OCI-LY3 (cell line): ENCODE results near the gene SLC23A1.
"Not testable (repeated sequence)": the region's sequence is repeated elsewhere in the genome, so short reads cannot be mapped to it uniquely, and the experiment has no call there.

Experiments used
- H2AFZ ChIP-seq: fragments of 200-600, 300-600 bp; shearing (Covaris generic); 2 replicates; pipeline ENCODE4 v1.6.0; 2014; ENCODE audit warnings: antibody characterized with exemption, low read depth, low read length
- H3K27ac ChIP-seq: fragments of 200-600, 300-600 bp; sonication (generic); 2 replicates; pipeline ENCODE4 v1.5.1; 2014; ENCODE audit warnings: mild to moderate bottlenecking, low read length, moderate library complexity, mixed read lengths
- H3K27me3 ChIP-seq: fragments of 200-600, 300-600 bp; sonication (generic); 2 replicates; pipeline ENCODE4 v1.6.1; 2014; ENCODE audit warnings: low read depth, low read length, mixed read lengths
- H3K36me3 ChIP-seq: fragments of 200-600, 300-600 bp; sonication (generic); replicated peaks from 2 replicates; pipeline ENCODE3; 2014; ENCODE audit warnings: low read depth, low read length, mixed read lengths
- H3K4me1 ChIP-seq: fragments of 300-600, 200-600 bp; sonication (generic); 2 replicates; pipeline ENCODE4 v1.6.1; 2014; ENCODE audit warnings: low read length, mixed read lengths
- H3K4me2 ChIP-seq: fragments of 200-600, 300-600 bp; sonication (generic); 2 replicates; pipeline ENCODE4 v1.6.1; 2014; ENCODE audit warnings: low read length, mixed read lengths
- H3K4me3 ChIP-seq: fragments of 300-600, 200-600 bp; sonication (generic); 2 replicates; pipeline ENCODE4 v1.5.1; 2014; ENCODE audit warnings: antibody characterized with exemption, mild to moderate bottlenecking, low read length, moderate library complexity
- H3K79me2 ChIP-seq: fragments of 300-600, 200-600 bp; shearing (Covaris generic); 2 replicates; pipeline ENCODE4 v1.6.1; 2014; ENCODE audit warnings: mild to moderate bottlenecking, low read length, mixed read lengths
- H3K9ac ChIP-seq: fragments of 300-600, 200-600 bp; shearing (Covaris generic); 2 replicates; pipeline ENCODE4 v1.6.0; 2014; ENCODE audit warnings: mild to moderate bottlenecking, low read length, moderate library complexity
- H3K9me3 ChIP-seq: fragments of 200-600, 300-600 bp; shearing (Covaris generic); 2 replicates; pipeline ENCODE4 v1.6.1; 2014; ENCODE audit warnings: low read length, mixed read lengths; ENCODE audit not compliant: insufficient read depth
- H4K20me1 ChIP-seq: fragments of 200-600, 300-600 bp; sonication (generic); 2 replicates; pipeline ENCODE4 v1.6.1; 2016; ENCODE audit warnings: low read length, mixed read lengths; ENCODE audit not compliant: insufficient read depth
- CTCF ChIP-seq: fragments of 200-600, 300-600 bp; sonication (generic); IDR thresholded peaks from 2 replicates; pipeline ENCODE4 v1.5.1; 2014; ENCODE audit warnings: antibody characterized with exemption, low read length, low read depth
- EZH2phosphoT487 ChIP-seq: fragments of 200-600 bp; shearing (Covaris generic); IDR thresholded peaks from 2 replicates; pipeline ENCODE4 v1.6.1; 2018; ENCODE audit warnings: antibody characterized with exemption, mixed run types, low read depth

The SLC23A1 gene

GRCh38 chr5:139363937-139364336 lies 19.2 kb downstream of the SLC23A1 start:
- H3K79me2 ChIP-seq = peaks cover 16% of the 10 kb centered on the region
- H2AFZ ChIP-seq = no peak overlapping the region
- no peak overlapping the region for H3K9ac ChIP-seq
- H3K4me3 ChIP-seq = no peak overlapping the region
- no peaks in the 10 kb centered on the region for H3K4me1 ChIP-seq
- H3K27ac ChIP-seq = no peak overlapping the region
- no peaks in the 10 kb centered on the region for H3K27me3 ChIP-seq
- peaks cover 13% of the 10 kb centered on the region for H3K36me3 ChIP-seq
- H3K9me3 ChIP-seq = no peaks in the 10 kb centered on the region
- peaks cover under 1% of the 10 kb centered on the region; the same call in 1 of the 2 replicates for H4K20me1 ChIP-seq
- TF ChIP-seq CTCF (no peak), EZH2phosphoT487 (no peak)
- H3K4me2 ChIP-seq = no peak overlapping the region

- Histone ChIP-seq H3K9ac (no peak overlapping the region), H3K27ac (no peak overlapping the region), H3K4me2 (no peak overlapping the region), H3K79me2 (peaks cover 27% of the 10 kb centered on the region), H3K27me3 (no peaks in the 10 kb centered on the region), H3K9me3 (no peaks in the 10 kb centered on the region), H3K4me1 (no peaks in the 10 kb centered on the region), H3K4me3 (no peak overlapping the region), H4K20me1 (peaks cover 15% of the 10 kb centered on the region; the same call in 1 of the 2 replicates), H2AFZ (no peak overlapping the region), H3K36me3 (peaks cover 8% of the 10 kb centered on the region)
- no peak for TF ChIP-seq CTCF
- TF ChIP-seq EZH2phosphoT487 = no peak
Measured at GRCh38 chr5:139361835-139362429, 21.2 kb downstream of the SLC23A1 start.

- peaks cover 33% of the 10 kb centered on the region for H3K79me2 ChIP-seq
- H3K36me3 ChIP-seq = peaks cover 8% of the 10 kb centered on the region
Measured at GRCh38 chr5:139360384-139360783, 22.7 kb downstream of the SLC23A1 start.

GRCh38 chr5:139358064-139358463 lies 25.0 kb downstream of the SLC23A1 start:
- Histone ChIP-seq H3K27me3 (no peaks in the 10 kb centered on the region), H2AFZ (no peak overlapping the region), H3K36me3 (no peaks in the 10 kb centered on the region), H3K4me2 (no peak overlapping the region), H3K9ac (no peak overlapping the region), H3K27ac (no peak overlapping the region), H3K4me3 (no peak overlapping the region), H3K79me2 (peaks cover 40% of the 10 kb centered on the region), H4K20me1 (peaks cover 26% of the 10 kb centered on the region; the same call in 1 of the 2 replicates), H3K9me3 (no peaks in the 10 kb centered on the region), H3K4me1 (no peaks in the 10 kb centered on the region)
- no peak for TF ChIP-seq CTCF
- TF ChIP-seq EZH2phosphoT487 = no peak

More at GRCh38 chr5:139360384-139360783, 22.7 kb downstream of the SLC23A1 start:
- Histone ChIP-seq H3K27me3 (no peaks in the 10 kb centered on the region), H4K20me1 (peaks cover 17% of the 10 kb centered on the region; the same call in 1 of the 2 replicates), H3K4me3 (no peak overlapping the region), H2AFZ (no peak overlapping the region), H3K4me2 (no peak overlapping the region), H3K9me3 (no peaks in the 10 kb centered on the region), H3K4me1 (no peaks in the 10 kb centered on the region), H3K9ac (no peak overlapping the region), H3K27ac (no peak overlapping the region)
- TF ChIP-seq CTCF = no peak
- no peak for TF ChIP-seq EZH2phosphoT487

GRCh38 chr5:139355900-139356299 lies 27.2 kb downstream of the SLC23A1 start:
- not testable (repeated sequence) for H3K4me1 ChIP-seq, H3K36me3 ChIP-seq, H2AFZ ChIP-seq, H3K27ac ChIP-seq, H3K4me3 ChIP-seq, H3K9ac ChIP-seq, H3K9me3 ChIP-seq, H3K4me2 ChIP-seq, H3K27me3 ChIP-seq
- peaks cover 46% of the 10 kb centered on the region for H3K79me2 ChIP-seq
- H4K20me1 ChIP-seq = peaks cover 32% of the 10 kb centered on the region; the same call in 1 of the 2 replicates
